Adipocyte (in vitro differentiated cells): ENCODE results near the gene FBN3.
"Not testable (repeated sequence)": the region's sequence is repeated elsewhere in the genome, so short reads cannot be mapped to it uniquely, and the experiment has no call there.

Source experiments
- DNase-seq: peaks from one replicate; pipeline ENCODE4 v3.0.0-alpha.2; 2015; ENCODE audit warnings: low read depth
- H3K27me3 ChIP-seq: replicated peaks from 2 replicates; pipeline ENCODE4 v1.7.0; 2013; ENCODE audit warnings: mild to moderate bottlenecking, low read length, moderate library complexity; ENCODE audit not compliant: control insufficient read depth, insufficient read depth
- H3K36me3 ChIP-seq: 2 replicates; pipeline ENCODE4 v1.7.0; 2013; ENCODE audit warnings: low read length, mild to moderate bottlenecking, moderate library complexity; ENCODE audit not compliant: control insufficient read depth, insufficient read depth, severe bottlenecking
- H3K4me1 ChIP-seq: 2 replicates; pipeline ENCODE4 v1.7.0; 2013; ENCODE audit warnings: mild to moderate bottlenecking, low read length, moderate library complexity; ENCODE audit not compliant: control insufficient read depth, insufficient read depth
- H3K4me3 ChIP-seq: 2 replicates; pipeline ENCODE4 v1.7.0; 2013; ENCODE audit warnings: mild to moderate bottlenecking, low read length, moderate library complexity
- H3K9ac ChIP-seq: 2 replicates; pipeline ENCODE4 v1.7.0; 2013; ENCODE audit warnings: mild to moderate bottlenecking, low read length, moderate library complexity
- H3K9me3 ChIP-seq: 2 replicates; pipeline ENCODE4 v1.7.0; 2013; ENCODE audit warnings: mild to moderate bottlenecking, low read length, moderate library complexity; ENCODE audit not compliant: control insufficient read depth

The FBN3 gene

GRCh38 chr19:8113017-8113416, 36.4 kb downstream of the FBN3 start:
- DNase-seq = no peak
- no peak overlapping the region for H3K4me3 ChIP-seq
- no peaks in the 10 kb centered on the region for H3K36me3 ChIP-seq
- H3K9ac ChIP-seq = no peak overlapping the region
- no peaks in the 10 kb centered on the region for H3K4me1 ChIP-seq
- peaks cover 23% of the 10 kb centered on the region for H3K27me3 ChIP-seq
- H3K9me3 ChIP-seq = no peaks in the 10 kb centered on the region

- no peaks in the 10 kb centered on the region for H3K36me3 ChIP-seq
- H3K9ac ChIP-seq = no peak overlapping the region
Observed at GRCh38 chr19:8111376-8111775, 38.0 kb downstream of the FBN3 start.

GRCh38 chr19:8110931-8111330, 38.5 kb downstream of the FBN3 start:
- Histone ChIP-seq H3K4me3 (no peak overlapping the region), H3K27me3 (peaks cover 20% of the 10 kb centered on the region), H3K36me3 (no peaks in the 10 kb centered on the region), H3K4me1 (no peaks in the 10 kb centered on the region), H3K9me3 (no peaks in the 10 kb centered on the region), H3K9ac (no peak overlapping the region)
- no peak for DNase-seq

More at GRCh38 chr19:8111376-8111775, 38.0 kb downstream of the FBN3 start:
- Histone ChIP-seq H3K9me3 (no peaks in the 10 kb centered on the region), H3K4me3 (no peak overlapping the region), H3K27me3 (peaks cover 21% of the 10 kb centered on the region), H3K4me1 (no peaks in the 10 kb centered on the region)
- DNase-seq = no peak

- Histone ChIP-seq H3K9ac (no peak overlapping the region), H3K4me1 (no peaks in the 10 kb centered on the region), H3K36me3 (no peaks in the 10 kb centered on the region), H3K4me3 (no peak overlapping the region), H3K9me3 (no peaks in the 10 kb centered on the region), H3K27me3 (peaks cover 18% of the 10 kb centered on the region)
- DNase-seq = no peak
Observed at GRCh38 chr19:8109890-8110662, 39.3 kb downstream of the FBN3 start.

GRCh38 chr19:8109455-8109854, 39.9 kb downstream of the FBN3 start:
- Histone ChIP-seq H3K9ac (no peak overlapping the region), H3K36me3 (no peaks in the 10 kb centered on the region), H3K27me3 (peaks cover 18% of the 10 kb centered on the region), H3K4me1 (no peaks in the 10 kb centered on the region), H3K4me3 (no peak overlapping the region), H3K9me3 (no peaks in the 10 kb centered on the region)
- no peak for DNase-seq

GRCh38 chr19:8108560-8109445, 40.6 kb downstream of the FBN3 start:
- DNase-seq = no peak

GRCh38 chr19:8107301-8107903, 42.0 kb downstream of the FBN3 start:
- no peak for DNase-seq
- Histone ChIP-seq H3K9ac (no peak overlapping the region), H3K36me3 (no peaks in the 10 kb centered on the region), H3K9me3 (no peaks in the 10 kb centered on the region), H3K4me3 (no peak overlapping the region), H3K4me1 (no peaks in the 10 kb centered on the region), H3K27me3 (peaks cover 18% of the 10 kb centered on the region)

More at GRCh38 chr19:8108560-8109445, 40.6 kb downstream of the FBN3 start:
- H3K27me3 ChIP-seq = peaks cover 18% of the 10 kb centered on the region
- no peaks in the 10 kb centered on the region for H3K4me1 ChIP-seq
- no peaks in the 10 kb centered on the region for H3K9me3 ChIP-seq
- no peak overlapping the region for H3K4me3 ChIP-seq
- H3K36me3 ChIP-seq = no peaks in the 10 kb centered on the region
- H3K9ac ChIP-seq = no peak overlapping the region

GRCh38 chr19:8105471-8105870, 43.9 kb downstream of the FBN3 start:
- Histone ChIP-seq H3K4me3 (no peak overlapping the region), H3K27me3 (peaks cover 18% of the 10 kb centered on the region), H3K4me1 (no peaks in the 10 kb centered on the region), H3K9ac (no peak overlapping the region), H3K9me3 (no peaks in the 10 kb centered on the region), H3K36me3 (no peaks in the 10 kb centered on the region)
- no peak for DNase-seq

- H3K36me3 ChIP-seq = not testable (repeated sequence)
Observed at GRCh38 chr19:8101910-8102309, 47.5 kb downstream of the FBN3 start.

GRCh38 chr19:8101311-8101710, 48.1 kb downstream of the FBN3 start:
- no peaks in the 10 kb centered on the region for H3K36me3 ChIP-seq

More at GRCh38 chr19:8101910-8102309, 47.5 kb downstream of the FBN3 start:
- not testable (repeated sequence) for DNase-seq, H3K27me3 ChIP-seq, H3K9ac ChIP-seq, H3K9me3 ChIP-seq, H3K4me1 ChIP-seq, H3K4me3 ChIP-seq

More at GRCh38 chr19:8101311-8101710, 48.1 kb downstream of the FBN3 start:
- no peaks in the 10 kb centered on the region for H3K4me1 ChIP-seq
- DNase-seq = no peak
- peaks cover 6% of the 10 kb centered on the region for H3K27me3 ChIP-seq
- H3K9me3 ChIP-seq = peaks cover 14% of the 10 kb centered on the region
- no peak overlapping the region for H3K4me3 ChIP-seq
- H3K9ac ChIP-seq = no peak overlapping the region
